SKM-1 treated with dmso at 0.1 percent for 144 hours (cell line): ENCODE data around the gene HSPA12B.

Source experiments
- DNase-seq: peaks from one replicate; lab custom pipeline; 2025; ENCODE audit not compliant: unreplicated experiment; lab: John Stamatoyannopoulos, UW

The HSPA12B gene

DNA sequence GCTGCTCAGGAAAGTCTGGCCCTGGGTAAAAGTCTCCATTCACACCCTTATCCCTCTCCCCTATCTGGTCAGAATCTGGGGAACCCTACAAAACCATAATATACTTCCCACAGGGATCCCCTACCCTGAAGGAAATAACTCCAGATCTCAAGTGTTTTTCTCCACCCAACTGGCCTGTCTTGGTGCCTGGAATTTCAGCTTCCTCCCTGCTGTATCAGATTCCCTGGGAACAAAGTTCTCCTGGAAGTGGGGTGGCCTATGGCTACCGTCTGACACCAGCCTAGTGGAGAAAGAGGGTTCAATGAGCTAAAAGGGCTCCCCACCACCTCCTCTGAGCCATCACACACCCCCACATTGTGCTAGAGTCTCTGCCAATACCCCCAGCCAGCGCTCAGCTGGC lies 15.0 kb downstream of the HSPA12B start:
- DNase-seq: no peak

DNA sequence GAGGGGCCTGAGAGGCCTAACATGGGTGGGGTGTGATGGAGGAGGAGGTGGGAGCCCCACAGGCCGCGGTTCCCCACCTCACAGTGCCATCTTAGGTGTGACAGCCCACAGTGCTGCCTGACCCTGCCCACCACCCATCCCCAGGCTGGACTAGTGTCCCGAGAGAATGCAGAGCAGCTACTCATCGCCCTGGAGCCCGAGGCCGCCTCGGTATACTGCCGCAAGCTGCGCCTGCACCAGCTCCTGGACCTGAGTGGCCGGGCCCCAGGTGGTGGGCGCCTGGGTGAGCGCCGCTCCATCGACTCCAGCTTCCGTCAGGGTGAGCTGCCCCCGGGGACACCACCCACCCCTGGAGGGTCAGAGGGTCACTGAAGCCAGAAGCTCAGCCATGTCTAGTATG lies 15.6 kb downstream of the HSPA12B start:
- no peak for DNase-seq

DNA sequence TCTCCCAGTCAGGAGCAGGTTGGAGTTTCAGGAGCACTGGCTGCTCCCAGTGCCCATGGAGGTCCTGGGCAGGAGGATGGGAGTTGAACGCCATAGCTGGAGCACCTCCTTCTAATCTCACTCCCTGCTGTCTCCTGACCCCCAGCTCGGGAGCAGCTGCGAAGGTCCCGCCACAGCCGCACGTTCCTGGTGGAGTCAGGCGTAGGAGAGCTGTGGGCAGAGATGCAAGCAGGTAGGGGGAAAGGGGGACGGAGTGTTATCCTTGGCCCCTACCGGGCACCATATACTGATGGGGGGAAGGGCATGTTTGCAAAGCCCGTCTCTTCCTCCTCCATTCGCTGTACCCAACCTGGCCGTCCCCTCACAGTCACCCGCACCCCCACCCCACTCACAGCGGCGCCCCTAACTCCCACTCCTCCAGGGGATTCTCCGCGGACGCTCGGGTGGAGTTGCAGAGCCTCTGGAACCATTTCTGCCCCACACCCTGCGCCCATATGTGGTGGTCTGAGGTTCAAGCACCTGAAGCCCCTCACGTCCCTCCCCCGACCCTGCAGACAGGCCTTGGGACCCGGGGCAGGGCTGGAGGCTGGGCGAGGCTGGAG lies 16.7 kb downstream of the HSPA12B start:
- DNase-seq: no peak

DNA sequence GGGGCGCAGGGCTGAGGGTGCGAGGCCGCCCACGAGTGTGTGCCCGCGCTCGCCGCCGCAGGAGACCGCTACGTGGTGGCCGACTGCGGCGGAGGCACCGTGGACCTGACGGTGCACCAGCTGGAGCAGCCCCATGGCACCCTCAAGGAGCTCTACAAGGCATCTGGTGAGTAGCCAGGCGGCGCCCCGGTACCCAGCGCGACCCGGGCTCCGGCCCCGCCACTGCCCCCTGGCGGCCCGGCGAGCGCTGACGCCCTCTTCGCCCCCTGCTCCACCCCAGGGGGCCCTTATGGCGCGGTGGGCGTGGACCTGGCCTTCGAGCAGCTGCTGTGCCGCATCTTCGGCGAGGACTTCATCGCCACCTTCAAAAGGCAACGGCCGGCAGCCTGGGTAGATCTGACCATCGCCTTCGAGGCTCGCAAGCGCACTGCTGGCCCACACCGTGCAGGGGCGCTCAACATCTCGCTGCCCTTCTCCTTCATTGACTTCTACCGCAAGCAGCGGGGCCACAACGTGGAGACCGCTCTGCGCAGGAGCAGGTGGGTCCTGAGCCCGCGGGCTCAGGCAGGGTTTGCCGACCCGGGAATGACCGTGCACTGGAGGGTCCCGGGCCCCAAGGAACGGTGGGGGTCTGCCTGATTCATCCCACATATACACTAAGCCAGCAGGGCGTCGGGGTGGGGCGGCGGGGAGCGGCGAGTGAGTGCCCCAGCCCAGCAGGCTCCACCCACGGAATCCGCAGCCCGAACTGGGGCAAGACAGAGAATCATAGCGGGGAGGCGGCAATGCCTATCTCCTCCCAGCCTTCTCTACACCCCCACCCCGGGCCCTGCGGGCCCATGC lies 17.4 kb downstream of the HSPA12B start:
- DNase-seq: no peak

DNA sequence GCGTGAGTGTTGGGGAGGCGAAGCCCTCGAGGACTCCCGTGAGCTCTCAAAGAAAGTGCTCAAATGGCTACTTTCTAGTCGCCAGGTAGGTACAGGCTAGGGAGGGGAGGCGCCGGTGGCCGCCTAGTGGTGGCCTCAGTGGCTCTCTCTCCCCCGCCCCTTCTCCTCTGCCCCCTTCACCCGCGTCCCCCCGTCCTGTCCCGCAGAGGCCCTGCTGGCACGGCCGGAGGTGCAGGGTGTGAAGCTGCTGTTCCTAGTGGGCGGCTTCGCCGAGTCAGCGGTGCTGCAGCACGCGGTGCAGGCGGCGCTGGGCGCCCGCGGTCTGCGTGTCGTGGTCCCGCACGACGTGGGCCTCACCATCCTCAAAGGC lies 18.8 kb downstream of the HSPA12B start:
- no peak for DNase-seq

DNA sequence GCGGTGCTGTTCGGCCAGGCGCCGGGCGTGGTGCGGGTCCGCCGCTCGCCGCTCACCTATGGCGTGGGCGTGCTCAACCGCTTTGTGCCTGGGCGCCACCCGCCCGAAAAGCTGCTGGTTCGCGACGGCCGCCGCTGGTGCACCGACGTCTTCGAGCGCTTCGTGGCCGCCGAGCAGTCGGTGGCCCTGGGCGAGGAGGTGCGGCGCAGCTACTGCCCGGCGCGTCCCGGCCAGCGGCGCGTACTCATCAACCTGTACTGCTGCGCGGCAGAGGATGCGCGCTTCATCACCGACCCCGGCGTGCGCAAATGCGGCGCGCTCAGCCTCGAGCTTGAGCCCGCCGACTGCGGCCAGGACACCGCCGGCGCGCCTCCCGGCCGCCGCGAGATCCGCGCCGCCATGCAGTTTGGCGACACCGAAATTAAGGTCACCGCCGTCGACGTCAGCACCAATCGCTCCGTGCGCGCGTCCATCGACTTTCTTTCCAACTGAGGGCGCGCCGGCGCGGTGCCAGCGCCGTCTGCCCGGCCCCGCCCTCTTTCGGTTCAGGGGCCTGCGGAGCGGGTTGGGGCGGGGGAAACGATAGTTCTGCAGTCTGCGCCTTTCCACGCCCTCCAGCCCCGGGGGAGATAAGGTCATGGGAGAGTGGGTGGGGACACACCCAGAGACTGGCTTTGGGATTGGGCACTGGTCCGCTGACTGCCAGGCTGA lies 19.3 kb downstream of the HSPA12B start:
- no peak for DNase-seq

DNA sequence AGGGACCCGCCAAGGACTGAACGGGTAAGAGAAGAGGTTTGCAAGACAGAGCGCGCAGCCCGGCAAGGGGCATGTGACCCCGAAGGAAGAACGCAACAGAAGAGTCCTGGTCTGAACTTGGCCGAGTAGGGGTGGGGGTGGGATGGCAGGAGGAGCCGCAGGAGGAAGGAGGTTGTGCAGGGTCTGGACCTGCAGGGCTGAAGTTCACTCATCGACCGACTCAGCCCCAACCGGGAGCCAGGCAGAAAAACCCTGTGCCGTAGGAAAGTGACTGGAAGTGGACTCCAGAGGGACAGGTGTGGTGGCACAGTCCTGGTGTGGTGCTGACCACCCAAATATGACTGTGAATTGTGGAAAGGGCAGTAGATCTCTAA lies 19.9 kb downstream of the HSPA12B start:
- DNase-seq: no peak

DNA sequence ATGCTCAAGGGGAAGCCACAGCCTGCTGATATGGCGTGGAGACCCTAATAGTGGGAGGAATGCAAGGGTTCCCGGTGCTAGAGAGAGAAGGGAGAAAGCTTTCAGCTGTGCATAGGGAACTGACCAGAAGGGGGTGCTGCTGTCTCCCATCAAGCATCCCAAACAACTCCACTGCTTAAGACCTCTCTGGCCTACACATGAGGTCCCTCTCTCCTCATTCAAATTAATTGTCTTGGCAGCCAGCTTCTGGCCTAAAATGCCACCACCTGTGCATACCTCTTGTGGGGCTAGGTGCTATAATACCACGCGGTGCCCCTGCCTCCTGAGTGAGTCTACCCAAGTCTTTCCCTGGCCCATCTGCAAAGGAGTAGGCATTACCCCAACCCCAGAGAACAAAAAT lies 20.6 kb downstream of the HSPA12B start:
- DNase-seq: peak; percentile 20

DNA sequence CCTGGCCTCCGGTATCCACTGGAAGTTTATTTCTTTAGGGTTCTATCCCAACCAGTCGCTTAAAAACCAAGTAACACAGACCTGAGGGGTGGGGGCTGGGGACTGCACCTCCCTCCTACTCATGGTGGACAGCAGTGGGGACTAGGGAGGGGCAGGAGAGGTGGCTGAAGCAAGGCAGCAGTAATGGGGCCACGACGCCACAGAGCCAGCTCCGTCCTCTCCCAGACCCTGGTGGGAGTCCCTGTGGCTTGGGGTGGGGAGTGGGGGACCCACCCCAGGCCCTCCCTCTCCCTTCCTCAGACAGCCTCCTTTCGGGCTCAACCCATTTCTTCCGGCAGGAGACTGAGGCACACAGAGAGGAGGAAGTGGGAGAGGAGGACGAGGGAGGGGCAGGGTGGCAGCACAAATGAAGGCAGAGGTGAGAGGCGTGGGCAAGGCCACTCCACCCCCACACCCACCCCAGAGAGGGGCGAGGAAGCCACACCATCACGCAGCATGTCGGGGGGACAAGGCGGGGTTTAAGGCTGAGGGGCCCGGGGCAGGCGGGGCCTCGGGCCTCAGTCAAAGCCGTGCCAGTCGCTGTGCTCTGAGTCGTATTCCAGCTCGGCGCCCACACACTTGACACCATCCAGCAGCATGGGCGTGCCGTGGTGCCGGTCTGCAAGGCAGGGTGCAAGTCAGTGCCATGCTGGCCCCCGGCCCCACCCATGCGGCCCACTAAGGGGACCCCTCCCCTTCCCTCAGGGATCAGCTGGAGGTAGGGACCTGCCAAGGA lies 21.2 kb downstream of the HSPA12B start:
- no peak for DNase-seq

DNA sequence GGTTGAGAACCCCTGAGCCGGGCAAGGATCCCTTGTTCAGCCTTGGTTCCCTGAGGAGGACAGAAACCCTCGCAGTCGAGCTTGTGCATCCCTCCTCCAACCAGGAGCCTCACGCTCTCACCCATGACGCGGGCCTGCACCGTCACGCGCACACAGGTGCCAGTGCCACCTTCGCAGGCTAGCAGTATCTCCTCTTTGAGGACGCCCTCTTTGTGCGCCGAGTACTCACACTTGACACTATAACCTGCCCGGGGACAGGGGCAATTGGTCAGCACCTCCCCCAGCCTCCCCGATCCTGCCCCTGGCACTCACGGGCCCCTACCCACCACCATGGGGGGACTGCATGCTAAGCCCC lies 21.8 kb downstream of the HSPA12B start:
- no peak for DNase-seq

DNA sequence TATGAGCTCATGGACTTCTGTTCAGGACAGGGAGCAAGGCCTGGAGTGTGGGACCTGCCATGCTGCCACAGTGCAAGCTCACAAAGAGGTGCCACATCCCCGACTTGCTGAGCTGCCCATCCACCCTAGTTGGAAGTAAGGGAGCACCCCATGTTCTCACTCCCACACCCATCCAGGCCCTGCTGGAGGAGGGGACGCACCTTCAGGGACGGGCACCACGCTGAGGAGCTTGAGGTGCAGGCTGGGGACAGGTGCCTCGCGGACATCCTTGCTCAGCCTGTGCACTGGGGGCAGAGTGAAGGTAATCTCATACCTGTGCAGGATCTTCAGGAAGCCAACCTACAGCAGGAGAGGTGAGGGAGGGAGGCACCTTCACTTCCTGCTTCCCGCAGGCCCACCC lies 22.8 kb downstream of the HSPA12B start:
- no peak for DNase-seq

DNA sequence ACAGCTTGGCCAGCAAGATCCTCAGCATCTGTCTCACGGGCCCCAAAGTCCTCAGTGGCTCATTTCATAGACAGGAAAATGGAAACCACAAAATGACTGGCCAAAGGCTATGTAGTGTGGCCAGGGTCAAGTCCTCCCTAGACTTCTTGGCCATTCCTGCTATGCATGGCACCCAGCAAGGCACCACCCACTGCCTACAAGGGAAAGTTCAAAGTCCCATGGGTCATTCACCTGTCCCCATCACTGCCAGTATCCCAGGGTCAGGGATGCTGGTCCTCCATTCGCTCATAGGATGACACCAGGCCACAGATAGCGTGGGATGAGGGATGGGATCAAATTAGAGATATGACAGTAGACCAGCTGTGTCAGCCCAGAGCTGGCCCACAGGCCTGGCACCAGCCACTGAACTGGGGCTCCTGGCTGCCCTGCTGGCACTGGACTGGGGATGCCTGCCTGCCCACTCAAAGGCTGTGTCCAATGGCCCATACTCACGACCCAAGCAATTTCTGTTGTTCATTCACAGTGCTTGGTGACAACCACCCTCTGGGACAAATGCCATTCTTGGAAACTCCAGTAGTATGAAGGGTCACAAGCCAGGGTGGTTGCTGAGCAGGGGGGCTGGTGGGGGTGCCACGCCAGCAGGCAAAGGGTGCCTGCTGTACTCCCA lies 23.5 kb downstream of the HSPA12B start:
- DNase-seq: no peak

DNA sequence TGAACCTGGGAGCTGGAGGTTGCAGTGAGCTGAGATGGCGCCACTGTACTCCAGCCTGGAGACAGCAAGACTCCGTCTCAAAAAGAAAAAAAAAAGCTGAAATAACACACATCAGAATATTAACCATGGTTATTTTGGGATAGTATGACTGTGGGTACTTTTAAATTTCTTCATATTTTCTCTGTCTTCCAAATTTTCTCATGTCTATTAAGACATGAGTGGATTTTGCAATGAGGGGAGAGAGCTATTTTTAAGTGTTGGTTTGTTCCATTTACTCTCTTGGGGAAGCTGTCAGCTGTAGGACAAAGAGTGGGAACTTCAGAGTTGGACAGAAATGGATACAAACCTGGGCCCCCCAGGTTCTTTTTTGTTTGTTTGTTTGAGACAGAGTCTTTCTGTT lies 24.8 kb downstream of the HSPA12B start:
- DNase-seq: no peak

DNA sequence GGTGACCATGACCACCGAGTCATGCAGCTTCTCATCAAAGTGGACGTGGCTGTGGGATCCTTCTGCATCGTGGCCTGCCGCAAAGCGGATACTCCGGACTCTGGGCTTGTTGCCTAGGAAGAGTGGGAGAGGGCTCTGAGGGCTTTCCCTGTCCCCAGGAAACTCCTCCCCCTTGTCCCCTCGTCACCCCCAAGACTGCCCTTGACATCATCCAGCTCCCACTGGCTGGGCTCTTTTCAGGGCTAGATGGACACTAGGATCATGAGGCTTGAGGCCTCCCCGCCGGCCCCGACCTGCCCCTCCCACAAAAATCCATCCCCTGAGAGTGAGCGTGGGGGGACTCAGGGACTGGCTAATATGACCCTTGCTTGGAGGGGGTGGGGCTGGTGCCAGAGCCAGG lies 26.1 kb downstream of the HSPA12B start:
- no peak for DNase-seq

DNA sequence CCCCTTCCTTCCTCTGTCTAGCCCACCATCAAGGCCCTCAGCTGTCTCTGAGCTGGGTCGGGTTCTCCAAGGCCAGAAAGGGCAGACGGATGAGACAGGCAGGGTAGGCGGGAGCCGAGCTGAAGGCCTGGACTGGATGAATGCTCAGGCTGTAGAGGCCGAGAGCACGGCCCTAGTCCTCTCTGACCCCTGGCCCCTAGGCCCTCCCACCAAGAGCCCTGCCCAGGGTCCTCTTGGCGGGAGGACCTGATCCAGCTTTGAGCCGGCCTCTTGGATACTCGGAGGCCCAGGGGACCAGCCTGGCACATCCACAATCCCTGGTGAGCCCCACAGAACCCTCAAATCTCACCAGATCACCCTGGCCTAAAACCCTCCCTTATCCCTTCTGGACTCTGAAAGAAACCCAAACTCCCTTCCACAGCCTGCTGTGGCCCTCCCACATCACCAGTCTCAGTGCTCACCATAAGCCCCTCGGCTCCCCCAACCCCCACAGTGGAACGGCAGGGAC lies 26.9 kb downstream of the HSPA12B start:
- DNase-seq: no peak

DNA sequence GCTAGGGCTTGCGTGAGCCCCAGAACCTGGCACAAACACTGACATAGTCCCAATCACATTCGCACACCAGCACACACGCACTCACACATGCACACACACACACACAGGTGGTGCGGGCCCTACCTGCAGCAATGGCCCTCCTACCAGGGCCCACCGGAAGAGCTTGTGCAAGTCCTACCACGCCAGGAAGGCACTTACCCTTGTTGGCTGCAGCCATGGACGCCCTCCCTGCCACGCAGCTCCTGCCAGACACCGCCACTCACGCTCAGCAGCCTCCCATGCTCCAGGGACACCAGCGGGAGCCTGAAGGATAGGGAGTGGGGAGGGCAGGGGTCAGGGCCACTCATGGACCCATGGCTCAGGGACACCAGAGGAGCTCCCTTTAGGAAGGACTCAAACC lies 27.4 kb downstream of the HSPA12B start:
- DNase-seq: no peak

DNA sequence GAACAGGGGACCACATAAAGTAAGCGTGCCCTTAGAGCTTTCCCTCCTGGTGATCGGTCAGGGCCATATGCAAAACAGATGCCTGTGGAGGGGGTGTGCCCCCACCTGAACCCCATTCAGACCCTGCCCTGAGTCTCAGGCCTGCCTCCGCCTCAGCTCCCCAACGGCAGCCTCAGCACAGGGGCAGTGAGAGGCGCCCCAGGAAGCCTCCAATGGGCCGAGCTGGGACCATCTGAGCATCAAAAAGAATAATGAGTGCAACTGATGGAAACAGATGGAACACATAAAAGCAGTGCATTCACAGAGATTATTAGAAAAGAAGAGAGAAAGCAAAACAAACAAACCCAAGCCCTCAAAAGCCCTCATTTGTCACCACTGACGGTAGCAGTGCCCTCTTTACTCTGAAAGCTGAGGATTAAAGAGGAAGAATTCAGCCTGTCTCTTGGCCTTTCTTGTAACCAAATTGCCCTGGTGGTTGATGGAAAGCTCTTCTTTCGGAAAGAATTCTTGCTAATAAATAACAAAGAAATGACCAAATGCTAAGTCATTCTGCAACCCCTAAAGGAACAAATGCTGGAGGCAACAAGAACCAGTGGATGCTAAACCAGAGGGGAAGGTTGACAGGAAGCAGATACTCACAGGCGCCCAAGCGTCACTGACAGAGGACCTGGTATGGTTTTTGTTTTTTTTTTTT lies 28.3 kb downstream of the HSPA12B start:
- no peak for DNase-seq

DNA sequence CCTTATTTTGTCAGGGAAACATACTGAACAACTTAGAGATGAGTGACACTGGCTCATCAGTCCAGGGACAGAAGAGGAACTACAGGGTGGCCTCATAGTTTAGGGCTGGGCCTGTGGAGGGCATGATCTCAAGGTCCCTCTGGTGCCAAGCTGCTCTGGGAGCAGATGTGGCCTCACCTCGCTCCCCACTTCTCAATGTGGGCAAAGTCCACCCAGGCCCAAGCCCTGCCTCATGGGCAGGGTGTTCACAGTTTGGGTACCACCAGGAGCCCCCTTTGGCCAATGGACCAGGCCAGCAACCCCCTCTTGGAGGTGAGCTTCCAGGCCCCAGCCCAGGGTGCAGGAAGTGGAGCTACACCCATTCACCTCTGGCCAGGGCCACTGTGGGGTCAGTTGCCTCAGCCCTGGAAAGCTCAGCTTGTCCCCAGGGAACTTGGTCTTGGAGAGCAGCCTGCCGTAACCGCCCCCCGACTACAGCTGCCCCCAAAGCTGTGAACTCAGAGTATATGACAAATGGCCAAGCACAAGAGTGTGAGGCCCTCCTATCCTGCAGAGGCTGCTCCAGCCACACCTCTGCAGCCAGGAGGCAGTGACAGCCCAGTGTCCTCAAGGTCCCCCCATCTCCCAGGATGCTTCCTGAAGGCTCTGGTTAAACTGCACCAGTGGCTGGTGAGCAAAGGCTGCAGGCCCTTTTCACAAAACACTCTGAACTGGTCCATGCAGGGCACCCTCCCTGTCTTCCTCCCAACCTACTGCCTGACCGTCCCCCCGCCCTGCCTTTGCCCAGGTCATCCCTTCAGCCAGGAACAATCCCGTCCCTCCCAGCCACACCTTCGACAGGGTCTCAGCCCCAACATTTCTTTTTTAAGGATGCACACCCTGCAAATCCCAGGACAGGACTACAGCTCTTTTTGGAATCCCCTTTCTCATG lies 31.5 kb downstream of the HSPA12B start:
- DNase-seq: no peak

DNA sequence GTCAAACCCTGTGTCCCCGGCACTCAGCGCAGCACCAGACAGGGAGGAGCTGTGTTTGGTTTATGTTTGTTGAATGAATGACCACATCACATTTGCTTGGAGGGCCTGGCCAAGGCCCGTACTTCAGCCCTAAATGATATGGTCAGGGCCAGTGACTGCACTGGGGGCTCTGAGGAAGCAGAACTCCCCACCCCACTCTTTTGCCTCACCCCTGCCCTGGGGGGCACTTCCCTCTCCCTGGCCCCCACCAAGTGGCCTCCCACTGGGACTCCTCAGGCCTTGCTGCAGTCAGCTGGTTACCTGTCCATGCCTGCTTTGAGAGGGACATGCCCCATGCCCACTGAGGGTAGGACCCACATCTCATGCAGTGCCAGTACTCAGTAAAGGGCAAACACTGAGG lies 32.2 kb downstream of the HSPA12B start:
- no peak for DNase-seq
